Loucy (cell line): ENCODE measurements around the gene SLC38A3.

Experiments
- H2AFZ ChIP-seq: fragments of 200-600 bp; sonication (generic); 2 replicates; pipeline ENCODE4 v1.6.0; 2016; ENCODE audit warnings: antibody characterized with exemption, mild to moderate bottlenecking, low read length, moderate library complexity
- H3F3A ChIP-seq: fragments of 200-600 bp; 2 replicates; pipeline ENCODE4 v1.6.0; 2016; ENCODE audit warnings: antibody characterized with exemption, low read depth, mild to moderate bottlenecking
- H3K27me3 ChIP-seq: fragments of 200-600 bp; sonication (generic); 2 replicates; pipeline ENCODE4 v1.6.1; 2014; ENCODE audit warnings: low read length, mild to moderate bottlenecking; ENCODE audit not compliant: insufficient read depth, poor library complexity, severe bottlenecking
- H3K36me3 ChIP-seq: fragments of 200-600 bp; sonication (generic); 2 replicates; pipeline ENCODE4 v1.6.1; 2016; ENCODE audit warnings: low read length; ENCODE audit not compliant: insufficient read depth
- H3K4me1 ChIP-seq: fragments of 200-600 bp; sonication (generic); 2 replicates; pipeline ENCODE4 v1.5.1; 2014; ENCODE audit warnings: low read length, mild to moderate bottlenecking; ENCODE audit not compliant: insufficient read depth, poor library complexity, severe bottlenecking
- H3K4me2 ChIP-seq: fragments of 200-600 bp; sonication (generic); 2 replicates; pipeline ENCODE4 v1.6.0; 2014; ENCODE audit warnings: antibody characterized with exemption, low read length, low read depth, mild to moderate bottlenecking; ENCODE audit not compliant: poor library complexity, severe bottlenecking
- H3K4me3 ChIP-seq: fragments of 200-600 bp; sonication (generic); 2 replicates; pipeline ENCODE4 v1.5.1; 2014; ENCODE audit warnings: low read length, mild to moderate bottlenecking, mixed read lengths; ENCODE audit not compliant: poor library complexity, severe bottlenecking
- H3K79me2 ChIP-seq: fragments of 200-600 bp; sonication (generic); 2 replicates; pipeline ENCODE4 v1.6.1; 2014; ENCODE audit warnings: low read length; ENCODE audit not compliant: insufficient read depth
- H3K9ac ChIP-seq: fragments of 200-600 bp; sonication (generic); 2 replicates; pipeline ENCODE4 v1.6.0; 2014; ENCODE audit warnings: mild to moderate bottlenecking, low read depth, low read length, moderate library complexity; ENCODE audit not compliant: poor library complexity, severe bottlenecking
- H3K9me2 ChIP-seq: fragments of 200-600 bp; sonication (generic); replicated peaks from 2 replicates; pipeline ENCODE4 v1.6.1; 2016; ENCODE audit warnings: low read depth, low read length, mixed read lengths
- H3K9me3 ChIP-seq: fragments of 200-600 bp; sonication (generic); 2 replicates; pipeline ENCODE4 v1.6.1; 2014; ENCODE audit warnings: mild to moderate bottlenecking, antibody characterized with exemption, low read length, low read depth; ENCODE audit not compliant: insufficient read depth
- H4K20me1 ChIP-seq: fragments of 200-600 bp; sonication (generic); 2 replicates; pipeline ENCODE4 v1.6.0; 2014; ENCODE audit warnings: antibody characterized with exemption, low read length, mild to moderate bottlenecking; ENCODE audit not compliant: insufficient read depth, poor library complexity, severe bottlenecking
- EZH2phosphoT487 ChIP-seq: fragments of 200-600 bp; IDR thresholded peaks from 2 replicates; pipeline ENCODE4 v1.6.1; 2018; ENCODE audit warnings: antibody characterized with exemption, mild to moderate bottlenecking, moderate library complexity, borderline replicate concordance
- TF ChIP-seq, protein P1 (sequence below): fragments of 200-600 bp; sonication (generic); conservative IDR thresholded peaks from 2 replicates; pipeline ENCODE4 v1.5.1; 2014; ENCODE audit warnings: mild to moderate bottlenecking, antibody characterized with exemption, low read length

SLC38A3 gene

GRCh38 chr3:50189989-50190388 lies 15.1 kb upstream of the SLC38A3 start:
- TF ChIP-seq EZH2phosphoT487, result no peak
- TF ChIP-seq, protein P1, sequence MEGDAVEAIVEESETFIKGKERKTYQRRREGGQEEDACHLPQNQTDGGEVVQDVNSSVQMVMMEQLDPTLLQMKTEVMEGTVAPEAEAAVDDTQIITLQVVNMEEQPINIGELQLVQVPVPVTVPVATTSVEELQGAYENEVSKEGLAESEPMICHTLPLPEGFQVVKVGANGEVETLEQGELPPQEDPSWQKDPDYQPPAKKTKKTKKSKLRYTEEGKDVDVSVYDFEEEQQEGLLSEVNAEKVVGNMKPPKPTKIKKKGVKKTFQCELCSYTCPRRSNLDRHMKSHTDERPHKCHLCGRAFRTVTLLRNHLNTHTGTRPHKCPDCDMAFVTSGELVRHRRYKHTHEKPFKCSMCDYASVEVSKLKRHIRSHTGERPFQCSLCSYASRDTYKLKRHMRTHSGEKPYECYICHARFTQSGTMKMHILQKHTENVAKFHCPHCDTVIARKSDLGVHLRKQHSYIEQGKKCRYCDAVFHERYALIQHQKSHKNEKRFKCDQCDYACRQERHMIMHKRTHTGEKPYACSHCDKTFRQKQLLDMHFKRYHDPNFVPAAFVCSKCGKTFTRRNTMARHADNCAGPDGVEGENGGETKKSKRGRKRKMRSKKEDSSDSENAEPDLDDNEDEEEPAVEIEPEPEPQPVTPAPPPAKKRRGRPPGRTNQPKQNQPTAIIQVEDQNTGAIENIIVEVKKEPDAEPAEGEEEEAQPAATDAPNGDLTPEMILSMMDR, result no peak
- no peaks in the 10 kb centered on the region for H3K4me1 ChIP-seq
- no peaks in the 10 kb centered on the region for H3K36me3 ChIP-seq
- H3K27me3 ChIP-seq, result no peaks in the 10 kb centered on the region
- no peaks in the 10 kb centered on the region for H3F3A ChIP-seq
- H3K9me3 ChIP-seq, result no peaks in the 10 kb centered on the region
- H3K9ac ChIP-seq, result no peak overlapping the region
- no peak overlapping the region for H3K4me3 ChIP-seq
- H4K20me1 ChIP-seq, result no peaks in the 10 kb centered on the region
- H3K79me2 ChIP-seq, result no peaks in the 10 kb centered on the region
- no peak overlapping the region for H3K4me2 ChIP-seq
- no peaks in the 10 kb centered on the region for H3K9me2 ChIP-seq
- H2AFZ ChIP-seq, result no peak overlapping the region

DNA sequence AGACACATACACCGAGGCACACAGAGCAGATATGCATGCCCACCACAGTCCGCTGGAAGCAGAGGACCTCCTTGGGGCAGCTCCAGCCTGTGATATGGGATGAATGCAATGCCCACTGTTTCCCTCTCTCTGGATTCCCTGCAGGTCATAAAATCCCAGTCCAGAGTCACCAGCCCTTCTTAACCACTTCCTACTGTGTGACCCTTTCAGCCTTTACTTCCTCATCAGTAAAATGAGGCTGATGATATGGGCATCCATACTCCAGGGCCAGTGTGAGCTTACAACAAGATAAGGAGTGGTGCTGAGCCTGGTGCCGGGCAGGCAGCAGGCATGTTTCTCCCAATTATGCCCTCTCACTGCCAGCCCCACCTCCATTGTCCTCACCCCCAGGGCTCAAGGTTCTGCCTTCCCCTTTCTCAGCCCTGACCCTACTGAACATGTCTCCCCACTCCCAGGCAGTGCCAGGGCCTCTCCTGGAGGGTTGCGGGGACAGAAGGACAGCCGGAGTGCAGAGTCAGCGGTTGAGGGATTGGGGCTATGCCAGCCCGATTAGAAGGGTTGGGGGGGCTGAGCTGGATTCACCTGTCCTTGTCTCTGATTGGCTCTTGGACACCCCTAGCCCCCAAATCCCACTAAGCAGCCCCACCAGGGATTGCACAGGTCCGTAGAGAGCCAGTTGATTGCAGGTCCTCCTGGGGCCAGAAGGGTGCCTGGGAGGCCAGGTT lies 14.0 kb upstream of the SLC38A3 start, which contains the start of gene GNAT1:
GNAT1 (plus strand) TSS at position 675 of the 725 bp plus-strand sequence. CDS start 116 bp downstream, outside the sequence.
- no peak for TF ChIP-seq EZH2phosphoT487
- TF ChIP-seq, protein P1, result no peak
- no peaks in the 10 kb centered on the region for H3K36me3 ChIP-seq
- H3K4me3 ChIP-seq, result no peak within 1 kb of the TSS
- no peaks in the 10 kb centered on the region for H3K9me2 ChIP-seq
- H3K4me2 ChIP-seq, result no peak within 1 kb of the TSS
- H4K20me1 ChIP-seq, result no peaks in the 10 kb centered on the region
- no peaks in the 10 kb centered on the region for H3K79me2 ChIP-seq
- no peak within 1 kb of the TSS for H2AFZ ChIP-seq
- no peaks in the 10 kb centered on the region for H3K27me3 ChIP-seq
- no peaks in the 10 kb centered on the region for H3K9me3 ChIP-seq
- no peak within 1 kb of the TSS for H3K9ac ChIP-seq
- H3K4me1 ChIP-seq, result no peaks in the 10 kb centered on the region
- no peaks in the 10 kb centered on the region for H3F3A ChIP-seq

DNA sequence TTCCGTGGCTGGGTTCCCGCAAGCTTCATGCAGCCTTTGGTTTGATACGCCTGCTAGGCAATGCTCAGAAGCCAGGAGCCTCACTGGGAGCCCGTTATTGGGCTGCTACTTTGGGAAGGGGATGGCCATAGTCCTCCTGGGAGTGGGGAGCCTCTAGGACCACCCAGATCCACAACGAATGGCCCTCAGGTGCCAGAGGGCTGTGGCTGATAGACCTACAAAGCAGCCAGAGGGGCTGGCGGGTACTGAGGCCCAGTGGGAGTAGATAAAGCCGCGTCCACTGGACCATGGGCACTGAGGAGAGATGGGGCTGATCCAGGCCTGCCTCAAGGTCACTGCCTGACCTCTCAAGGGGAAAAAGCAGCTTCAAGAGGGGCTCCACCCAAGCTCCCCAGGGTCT lies 12.9 kb upstream of the SLC38A3 start:
- no peaks in the 10 kb centered on the region for H4K20me1 ChIP-seq
- no peaks in the 10 kb centered on the region for H3K9me2 ChIP-seq
- no peak overlapping the region for H2AFZ ChIP-seq
- H3K27me3 ChIP-seq, result no peaks in the 10 kb centered on the region
- no peak overlapping the region for H3K9ac ChIP-seq
- H3K4me2 ChIP-seq, result no peak overlapping the region
- no peak for TF ChIP-seq EZH2phosphoT487
- TF ChIP-seq, protein P1, result no peak
- no peak overlapping the region for H3K4me3 ChIP-seq
- H3K9me3 ChIP-seq, result no peaks in the 10 kb centered on the region
- H3K36me3 ChIP-seq, result no peaks in the 10 kb centered on the region
- no peaks in the 10 kb centered on the region for H3K4me1 ChIP-seq
- H3F3A ChIP-seq, result no peaks in the 10 kb centered on the region
- H3K79me2 ChIP-seq, result no peaks in the 10 kb centered on the region
